Kidney tubule cell (primary cell): ENCODE measurements around the gene RBM22.

Source experiments
- DNase-seq: peaks from one replicate; pipeline ENCODE4 v3.0.0-alpha.2; 2018; ENCODE audit warnings: low spot score

The RBM22 gene

GRCh38 chr5:150672237-150672883 is 28.5 kb downstream of the RBM22 start:
- peak; percentile 69 for DNase-seq

DNA sequence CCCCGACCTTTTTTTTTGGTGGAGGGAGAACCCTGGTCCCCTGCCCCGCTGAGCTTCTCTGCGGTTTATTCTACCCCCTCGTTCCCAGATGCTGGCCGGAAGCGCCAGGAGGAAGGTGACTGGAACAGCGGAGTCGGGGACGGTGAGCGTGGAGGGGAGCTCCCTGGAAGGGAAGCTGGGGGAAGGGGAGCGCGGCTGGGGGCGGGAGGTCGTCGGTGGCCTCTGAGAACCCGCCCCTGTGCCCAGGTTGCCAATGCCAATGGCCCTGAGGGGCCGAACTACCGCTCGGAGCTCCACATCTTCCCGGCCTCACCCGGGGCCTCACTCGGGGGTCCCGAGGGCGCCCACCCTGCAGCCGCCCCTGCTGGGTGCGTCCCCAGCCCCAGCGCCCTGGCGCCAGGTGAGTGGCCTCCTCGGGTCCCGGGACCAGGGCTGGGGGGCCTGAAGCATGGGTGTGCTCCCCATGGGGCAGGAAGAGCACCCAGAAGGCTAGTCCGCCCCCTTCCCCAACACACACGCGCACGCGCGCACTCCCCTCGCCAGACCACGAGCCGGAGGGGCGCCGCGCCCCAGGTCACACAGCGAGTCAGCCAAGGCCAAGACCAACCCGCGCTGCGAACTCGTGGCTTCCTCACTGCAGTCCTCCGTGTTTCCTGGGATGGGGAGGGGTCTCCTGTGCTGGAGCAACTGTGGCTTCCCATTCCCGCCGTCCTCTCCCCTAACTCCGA is 29.2 kb downstream of the RBM22 start:
- no peak for DNase-seq

- no peak for DNase-seq
Observed at GRCh38 chr5:150670948-150671310, 29.9 kb downstream of the RBM22 start.

DNA sequence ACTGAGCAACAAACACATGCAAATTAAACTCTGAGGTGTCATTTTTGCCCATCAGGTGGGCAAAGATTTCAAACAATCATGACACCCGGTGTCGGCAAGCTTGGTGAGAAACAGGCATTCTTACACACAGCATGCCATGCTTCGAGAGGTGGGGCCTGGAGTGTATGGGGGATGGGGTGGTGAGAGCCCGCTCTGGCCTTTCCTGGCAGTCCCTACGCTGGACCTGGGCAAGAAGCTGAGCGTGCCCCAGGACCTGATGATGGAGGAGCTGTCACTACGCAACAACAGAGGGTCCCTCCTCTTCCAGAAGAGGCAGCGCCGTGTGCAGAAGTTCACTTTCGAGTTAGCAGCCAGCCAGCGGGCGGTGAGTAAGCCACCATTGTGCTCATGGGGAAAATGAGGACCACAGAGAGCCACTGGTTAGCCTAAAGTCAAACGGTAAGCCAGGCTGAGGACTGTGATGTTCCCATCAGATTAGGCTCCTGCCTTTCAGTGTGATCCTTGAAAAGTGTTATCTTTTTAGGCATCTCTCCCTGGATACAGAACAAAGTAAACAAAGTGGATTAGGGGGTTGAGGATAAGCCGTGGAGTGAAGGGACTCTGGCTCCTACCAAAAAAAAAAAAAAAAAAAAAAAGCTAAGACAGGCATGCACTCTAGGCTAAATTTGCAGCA is 30.5 kb downstream of the RBM22 start:
- no peak for DNase-seq

- DNase-seq = peak; percentile 39
Observed at GRCh38 chr5:150665044-150665443, 35.8 kb downstream of the RBM22 start.

DNA sequence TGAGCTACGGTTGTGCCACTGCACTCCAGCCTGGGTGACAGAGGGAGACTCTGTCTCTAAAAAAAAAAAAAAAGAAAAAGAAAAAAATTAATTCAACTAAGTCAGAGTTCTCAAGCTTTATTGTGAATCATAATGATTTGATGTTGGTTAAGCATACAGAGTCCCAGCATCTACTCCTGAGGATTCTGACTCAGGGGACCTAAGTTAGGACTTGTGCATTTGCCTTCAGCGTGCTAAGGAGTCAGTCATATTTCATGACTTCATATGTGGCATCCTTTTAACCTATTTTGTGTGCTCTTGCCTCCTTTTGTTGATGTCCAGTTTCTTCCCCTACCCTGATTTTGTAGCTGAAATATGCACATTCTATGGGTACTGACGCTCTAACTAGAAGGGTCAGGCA is 36.9 kb downstream of the RBM22 start:
- no peak for DNase-seq

DNA sequence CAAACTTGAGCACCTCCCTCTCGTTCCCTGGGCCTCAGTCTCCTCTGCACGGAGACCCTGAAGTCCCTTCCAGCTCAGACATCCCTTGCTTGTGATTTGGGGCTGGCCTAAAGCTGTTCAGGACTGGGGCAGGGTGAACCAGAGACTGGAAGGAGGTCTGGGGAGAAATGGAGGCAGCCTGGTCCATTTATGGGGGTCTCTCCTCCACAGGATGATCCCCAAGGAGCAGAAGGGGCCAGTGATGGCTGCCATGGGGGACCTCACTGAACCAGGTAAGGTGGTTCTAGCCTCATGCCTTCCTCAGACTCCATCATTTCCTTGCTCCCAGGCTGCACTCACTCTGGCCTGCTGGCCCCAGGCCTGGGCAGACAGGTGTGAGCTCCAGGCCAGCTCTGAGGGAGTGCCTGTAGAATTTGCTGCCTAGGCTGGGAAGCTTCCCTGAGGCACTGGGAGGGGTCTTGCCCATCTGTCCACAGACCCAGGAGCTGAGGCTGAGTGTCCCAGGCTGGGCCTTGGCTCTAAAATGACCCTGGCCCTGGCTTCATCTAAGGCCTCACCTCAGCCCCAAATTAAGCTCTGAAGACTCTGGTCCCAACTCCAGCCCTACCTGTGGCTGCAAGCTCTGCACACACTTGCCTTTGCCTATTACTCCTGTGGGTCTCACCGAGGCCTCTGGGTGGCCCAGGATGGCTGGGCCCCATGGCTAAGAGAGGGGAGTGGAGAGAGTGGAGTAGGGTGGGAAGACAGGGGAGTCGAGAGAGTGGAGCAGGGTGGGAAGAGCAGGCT is 37.9 kb downstream of the RBM22 start:
- no peak for DNase-seq

DNA sequence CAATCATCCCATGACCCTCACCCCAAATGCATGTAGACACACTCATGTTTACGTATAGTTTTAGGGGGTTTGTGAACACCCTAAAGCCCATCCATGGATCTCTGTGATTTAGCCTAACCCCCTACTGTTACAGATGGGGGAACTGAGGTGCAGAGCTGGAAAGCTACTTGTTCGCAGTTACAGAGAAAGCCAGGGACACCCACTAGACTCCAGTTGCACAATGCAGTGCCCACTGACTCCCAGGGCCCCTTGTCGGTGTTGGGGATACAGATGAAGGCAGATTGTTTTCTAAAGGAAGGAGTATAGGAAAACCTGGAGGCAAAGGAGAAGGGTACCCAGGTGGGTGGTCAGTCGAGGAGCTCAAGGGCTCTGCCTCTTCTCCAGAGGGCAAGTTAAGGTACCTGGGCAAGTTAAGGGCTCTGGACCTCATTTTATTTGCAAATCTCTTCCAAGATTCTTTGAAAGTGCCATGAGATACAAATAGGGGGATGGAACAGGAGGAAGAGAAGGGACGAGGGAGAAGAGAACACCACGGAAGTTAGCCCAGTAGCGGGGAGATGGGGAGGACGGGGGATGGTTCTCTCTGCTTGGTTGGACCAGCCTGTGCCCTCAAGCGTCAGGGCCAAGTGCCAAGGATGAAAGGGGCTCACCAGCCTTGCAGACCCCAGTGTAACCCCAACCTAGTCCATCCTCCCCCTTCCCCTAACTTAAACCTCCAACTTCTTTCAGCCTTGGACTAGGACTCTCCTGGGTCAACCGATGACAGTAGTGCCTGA is 38.9 kb downstream of the RBM22 start:
- DNase-seq = no peak

DNA sequence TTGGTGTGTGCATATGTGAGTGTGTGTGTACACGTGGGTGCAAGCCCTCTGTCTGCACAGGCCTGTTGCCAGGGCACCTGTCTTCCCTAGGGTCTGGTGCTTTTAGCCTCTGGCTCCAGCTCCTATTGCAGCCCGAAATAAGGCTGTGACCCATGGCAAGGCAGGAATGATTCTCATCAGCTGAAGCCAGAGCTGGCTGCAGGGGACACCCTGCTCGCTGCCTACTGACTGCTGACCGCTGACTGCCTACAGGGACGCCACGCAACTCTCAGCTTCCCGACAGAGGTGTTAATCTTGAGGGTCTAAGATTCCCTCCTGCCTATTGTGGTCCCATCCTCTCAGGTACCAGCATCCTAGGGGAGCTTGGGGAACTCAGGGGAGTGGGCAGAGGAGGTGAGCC is 39.8 kb downstream of the RBM22 start, which contains the start of gene MYOZ3:
TSS of gene MYOZ3 (plus strand) at position 166 of the 400 bp plus-strand sequence. CDS start 1,691 bp downstream, outside the sequence.
- no peak for DNase-seq

GRCh38 chr5:150660108-150660831 is 40.6 kb downstream of the RBM22 start:
- no peak for DNase-seq

DNA sequence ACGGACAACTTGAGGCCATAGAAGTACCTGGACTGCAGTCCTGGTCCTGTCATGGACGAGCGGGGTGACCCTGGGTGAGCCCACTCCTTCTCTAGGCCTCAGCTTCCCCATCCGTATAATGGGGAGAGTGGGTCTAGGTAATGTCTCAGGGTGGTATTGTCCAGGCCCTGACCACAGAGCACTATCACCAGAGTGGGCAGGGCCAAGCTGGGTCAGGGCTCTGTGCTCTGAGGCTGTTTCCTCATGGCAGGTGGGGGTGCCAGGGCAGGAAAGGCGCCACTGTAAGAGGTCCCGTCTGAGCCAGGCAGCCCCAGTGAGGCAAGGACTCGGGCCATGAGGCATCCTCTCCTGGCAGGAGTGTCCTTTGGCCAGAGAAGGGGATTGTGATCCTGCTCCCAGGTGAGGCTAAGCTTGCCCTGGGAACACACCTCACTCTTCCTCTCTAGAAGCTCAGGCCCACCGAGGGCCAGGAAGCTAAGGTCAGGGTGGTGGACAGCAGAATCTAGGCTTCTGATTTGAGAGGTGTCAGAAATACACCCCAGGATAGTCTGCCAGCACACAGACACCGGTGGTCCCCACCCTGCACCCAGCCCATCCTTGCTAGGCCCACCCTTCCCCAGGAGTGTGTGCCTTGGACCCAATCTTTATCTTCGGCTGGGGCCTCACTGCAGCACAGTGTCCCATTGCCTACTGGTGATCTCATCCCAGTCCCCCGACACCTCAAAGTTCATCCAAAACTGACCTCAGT is 41.3 kb downstream of the RBM22 start:
- no peak for DNase-seq

- no peak for DNase-seq
Observed at GRCh38 chr5:150658699-150659265, 42.1 kb downstream of the RBM22 start.

DNA sequence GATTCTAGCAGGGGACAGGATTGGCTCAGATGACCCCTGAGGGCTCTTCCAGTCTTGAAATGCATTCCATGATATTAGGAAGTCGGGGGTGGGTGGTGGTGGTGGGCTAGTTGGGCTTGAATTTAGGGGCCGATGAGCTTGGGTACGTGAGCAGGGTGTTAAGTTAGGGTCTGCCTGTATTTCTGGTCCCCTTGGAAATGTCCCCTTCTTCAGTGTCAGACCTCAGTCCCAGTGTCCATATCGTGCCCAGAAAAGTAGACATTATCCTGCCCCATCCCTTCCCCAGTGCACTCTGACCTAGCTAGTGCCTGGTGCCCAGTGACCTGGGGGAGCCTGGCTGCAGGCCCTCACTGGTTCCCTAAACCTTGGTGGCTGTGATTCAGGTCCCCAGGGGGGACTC is 42.7 kb downstream of the RBM22 start:
- no peak for DNase-seq

- DNase-seq = peak; percentile 66
Observed at GRCh38 chr5:150656191-150657132, 44.4 kb downstream of the RBM22 start.

DNA sequence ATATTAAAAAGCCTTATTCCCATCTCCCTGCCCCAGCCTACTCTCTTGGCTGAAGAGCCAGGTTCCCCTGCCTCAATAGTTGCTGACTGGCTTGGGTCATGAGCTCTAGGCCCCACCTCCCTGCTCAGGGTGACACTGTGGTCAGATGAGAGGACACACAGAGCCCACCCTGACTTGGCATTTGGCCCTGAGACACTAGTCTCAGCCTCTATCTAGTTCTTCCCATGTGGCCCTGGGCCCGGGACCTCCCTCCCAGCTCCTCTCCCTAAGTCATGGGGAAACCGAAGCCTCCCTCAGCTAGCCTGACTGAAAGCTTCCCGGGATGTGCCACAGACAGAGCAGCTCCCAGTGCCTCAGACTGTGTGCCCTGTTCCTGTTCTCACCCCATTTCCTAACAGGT is 45.6 kb downstream of the RBM22 start:
- no peak for DNase-seq

DNA sequence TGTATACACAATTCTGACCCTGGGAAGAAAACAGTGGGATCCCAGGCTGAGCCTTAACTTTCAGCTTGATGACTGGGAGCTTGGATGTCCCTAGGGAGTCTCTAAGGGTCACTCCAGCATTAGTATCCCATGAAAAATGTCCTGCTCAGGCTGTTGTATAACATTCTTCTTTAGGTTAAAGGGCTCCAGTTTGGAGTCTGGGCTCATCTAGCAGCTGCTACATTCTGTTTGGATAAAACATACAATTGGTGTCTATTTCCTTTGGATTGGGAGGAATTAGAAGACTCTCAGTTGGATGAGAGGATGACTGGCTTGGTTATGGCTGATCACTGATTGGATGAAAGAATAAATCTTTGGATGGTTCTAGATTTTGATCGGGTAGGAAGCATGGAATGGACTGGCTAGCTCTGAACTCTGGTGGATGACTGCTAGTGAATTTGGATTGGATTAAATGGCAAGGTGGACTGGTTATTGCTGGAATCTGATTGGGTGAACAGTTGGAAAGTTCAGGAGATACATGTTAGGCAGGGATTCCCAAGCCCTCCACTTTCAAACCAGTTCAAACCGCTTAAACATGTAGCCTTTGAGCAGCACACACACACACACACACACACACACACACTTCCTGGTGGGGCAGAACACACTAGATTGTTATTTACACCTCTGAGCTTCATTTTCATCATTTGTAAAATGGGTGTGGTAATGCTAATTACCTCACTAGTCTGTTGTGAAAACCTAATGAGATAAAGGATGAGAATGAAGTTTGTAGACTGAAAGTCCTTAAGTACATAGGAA is 46.9 kb downstream of the RBM22 start:
- DNase-seq = no peak

DNA sequence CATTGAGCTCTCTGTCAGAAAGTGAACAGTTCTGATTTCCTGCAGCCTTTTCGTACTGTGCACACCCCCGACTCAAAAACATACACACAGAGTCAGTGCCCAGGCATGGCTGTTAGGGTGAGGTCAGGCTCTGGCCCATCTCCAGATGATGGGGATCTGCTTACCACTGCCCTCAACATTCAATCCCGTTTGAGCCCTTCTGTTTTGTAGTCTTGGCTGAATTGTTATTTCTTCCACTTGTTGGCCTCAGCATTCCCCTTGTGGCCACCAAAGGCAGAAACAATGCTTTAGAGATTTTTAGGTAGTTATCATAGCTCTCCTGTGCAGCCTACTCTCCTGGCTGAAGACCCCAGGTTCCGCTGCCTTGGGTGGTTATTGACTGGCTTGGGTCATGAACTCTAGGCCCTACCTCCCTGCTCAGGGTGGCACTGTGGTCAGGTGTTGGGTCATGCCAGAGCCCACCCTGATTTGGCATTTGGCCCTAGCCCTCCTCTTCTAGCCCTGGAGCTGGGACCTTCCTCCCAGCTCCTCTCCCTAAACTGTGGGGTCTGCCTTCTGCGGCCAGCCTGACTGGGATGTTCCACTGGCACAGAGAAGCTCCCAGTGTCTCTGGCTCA is 47.6 kb downstream of the RBM22 start:
- DNase-seq = no peak
